Neural cell (in vitro differentiated cells): ENCODE measurements around the gene LRCH2. TPM values are rescaled to one million over a fixed set of nuclear protein-coding genes. Genes with fewer than 3 reads are reported as not detected.

Experiments
- H2AFZ ChIP-seq: fragments of 200-600, 300-800 bp; sonication (generic), shearing (Covaris generic); 2 replicates; pipeline ENCODE4 v1.6.0; 2014; ENCODE audit warnings: low read depth, mild to moderate bottlenecking, antibody characterized with exemption, low read length, moderate library complexity
- H3F3A ChIP-seq: fragments of 200-600 bp; shearing (Covaris generic); 2 replicates; pipeline ENCODE4 v1.6.1; 2016; ENCODE audit warnings: mild to moderate bottlenecking, moderate library complexity, mixed read lengths, antibody characterized with exemption, low read length; ENCODE audit not compliant: insufficient read depth, poor library complexity, severe bottlenecking
- H3K27ac ChIP-seq: fragments of 200-600, 300-800 bp; sonication (generic), shearing (Covaris generic); 2 replicates; pipeline ENCODE4 v1.5.1; 2014; ENCODE audit warnings: mild to moderate bottlenecking, low read length, moderate library complexity
- H3K27me3 ChIP-seq: fragments of 300-800, 200-600 bp; sonication (generic), shearing (Covaris generic); 2 replicates; pipeline ENCODE4 v1.6.0; 2014; ENCODE audit warnings: mild to moderate bottlenecking, low read depth, low read length, moderate library complexity; ENCODE audit not compliant: insufficient read depth
- H3K36me3 ChIP-seq: fragments of 300-800, 200-600 bp; sonication (generic), shearing (Covaris generic); 2 replicates; pipeline ENCODE4 v1.5.1; 2014; ENCODE audit warnings: mild to moderate bottlenecking, antibody characterized with exemption, low read length, moderate library complexity; ENCODE audit not compliant: insufficient read depth
- H3K4me2 ChIP-seq: fragments of 300-800, 200-600 bp; sonication (generic), shearing (Covaris generic); 2 replicates; pipeline ENCODE4 v1.6.0; 2014; ENCODE audit warnings: mild to moderate bottlenecking, low read length
- H3K4me3 ChIP-seq: fragments of 300-800, 200-600 bp; sonication (generic), shearing (Covaris generic); 2 replicates; pipeline ENCODE4 v1.5.1; 2014; ENCODE audit warnings: mild to moderate bottlenecking, low read length, moderate library complexity
- H3K79me2 ChIP-seq: fragments of 200-600 bp; shearing (Covaris generic); replicated peaks from 2 replicates; pipeline ENCODE4 v1.6.0; 2014; ENCODE audit warnings: mild to moderate bottlenecking, low read length, moderate library complexity; ENCODE audit not compliant: insufficient read depth
- H3K9ac ChIP-seq: fragments of 300-800, 200-600 bp; sonication (generic), shearing (Covaris generic); 2 replicates; pipeline ENCODE4 v1.6.1; 2016; ENCODE audit warnings: mild to moderate bottlenecking, low read length, mixed read lengths
- H3K9me2 ChIP-seq: fragments of 200-600 bp; shearing (Covaris generic); 2 replicates; pipeline ENCODE4 v1.6.1; 2016; ENCODE audit warnings: mild to moderate bottlenecking, low read length, mixed read lengths; ENCODE audit not compliant: insufficient read depth
- H3K9me3 ChIP-seq: fragments of 200-600, 300-800 bp; sonication (generic), shearing (Covaris generic); 2 replicates; pipeline ENCODE4 v1.6.1; 2016; ENCODE audit warnings: mild to moderate bottlenecking, mixed run types, low read length, moderate library complexity, mixed read lengths
- H4K20me1 ChIP-seq: fragments of 200-600 bp; shearing (Covaris generic); 2 replicates; pipeline ENCODE4 v1.6.1; 2016; ENCODE audit warnings: mild to moderate bottlenecking, mixed run types; ENCODE audit not compliant: insufficient read depth
- CTCF ChIP-seq: fragments of 450-650 bp; IDR thresholded peaks from 2 replicates; pipeline ENCODE4 v1.5.1; 2014; ENCODE audit warnings: antibody characterized with exemption, mild to moderate bottlenecking, moderate library complexity; ENCODE audit not compliant: poor library complexity, severe bottlenecking
- EP300 ChIP-seq: fragments of 450-650 bp; conservative IDR thresholded peaks from 2 replicates; pipeline ENCODE4 v1.6.1; 2014; ENCODE audit warnings: antibody characterized with exemption, mild to moderate bottlenecking, moderate library complexity; ENCODE audit not compliant: poor library complexity, severe bottlenecking
- EZH2 ChIP-seq: fragments of 200-600, 300-800 bp; shearing (Covaris generic), sonication (generic); IDR thresholded peaks from 2 replicates; pipeline ENCODE4 v1.6.1; 2014; ENCODE audit warnings: antibody characterized with exemption, low read length, borderline replicate concordance, mild to moderate bottlenecking; ENCODE audit not compliant: insufficient read depth, poor library complexity, severe bottlenecking
- MXI1 ChIP-seq: fragments of 450-650 bp; conservative IDR thresholded peaks from 2 replicates; pipeline ENCODE4 v1.6.1; 2014; ENCODE audit warnings: antibody characterized with exemption, mild to moderate bottlenecking; ENCODE audit not compliant: poor library complexity, severe bottlenecking
- POLR2AphosphoS5 ChIP-seq: IDR thresholded peaks from 2 replicates; pipeline ENCODE4 v1.6.1; 2012
- RAD21 ChIP-seq: fragments of 450-650 bp; conservative IDR thresholded peaks from 2 replicates; pipeline ENCODE4 v1.6.1; 2014; ENCODE audit warnings: antibody characterized with exemption, mild to moderate bottlenecking, moderate library complexity
- SMC3 ChIP-seq: fragments of 450-650 bp; conservative IDR thresholded peaks from 2 replicates; pipeline ENCODE4 v1.6.1; 2014; ENCODE audit warnings: antibody characterized with exemption, mild to moderate bottlenecking, moderate library complexity; ENCODE audit not compliant: poor library complexity
- TAF1 ChIP-seq: IDR thresholded peaks from 2 replicates; pipeline ENCODE4 v1.6.1; 2012; ENCODE audit warnings: low read depth
- polyA plus RNA-seq: library from polyadenylated mRNA; depleted of rRNA; stranded (reverse); fragments of >200 nt; gene quantifications from 2 replicates; pipeline ENCODE4 v1.2.3, GENCODE V29; 2014
- TF ChIP-seq, protein P1 (sequence below): IDR thresholded peaks from 2 replicates; pipeline ENCODE4 v1.6.1; 2012; ENCODE audit warnings: borderline replicate concordance

LRCH2 gene
- polyA plus RNA-seq, 1 donor from 2014 or later = 46.6 TPM

DNA sequence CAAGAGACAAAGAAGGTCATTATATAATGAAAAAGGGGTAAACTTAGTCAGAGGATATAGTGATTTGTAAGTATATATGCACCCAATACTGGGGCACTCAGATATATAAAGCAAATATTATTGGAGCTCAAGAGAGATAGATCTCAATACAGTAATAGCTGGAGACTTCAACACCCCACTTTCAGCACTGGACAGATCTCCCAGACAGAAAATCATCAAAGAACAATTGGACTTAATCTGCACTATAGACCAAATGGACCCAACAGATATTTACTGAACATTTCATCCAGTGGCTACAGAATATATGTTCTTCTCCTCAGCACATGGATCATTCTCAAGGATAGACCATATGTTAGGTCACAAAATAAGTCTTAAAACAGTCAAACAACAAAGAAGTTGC is 91.8 kb downstream of the LRCH2 start:
- H4K20me1 ChIP-seq = no peaks in the 10 kb centered on the region
- H3K27me3 ChIP-seq = no peaks in the 10 kb centered on the region
- H3K27ac ChIP-seq = no peak overlapping the region
- H3K9ac ChIP-seq = no peak overlapping the region
- H3K9me2 ChIP-seq = no peaks in the 10 kb centered on the region
- H3K4me2 ChIP-seq = no peak overlapping the region
- no peak for TF ChIP-seq TAF1
- TF ChIP-seq EZH2 = no peak
- TF ChIP-seq RAD21 = no peak
- no peak for TF ChIP-seq MXI1
- no peak for TF ChIP-seq EP300
- TF ChIP-seq CTCF = no peak
- no peak for TF ChIP-seq SMC3
- TF ChIP-seq, protein P1, sequence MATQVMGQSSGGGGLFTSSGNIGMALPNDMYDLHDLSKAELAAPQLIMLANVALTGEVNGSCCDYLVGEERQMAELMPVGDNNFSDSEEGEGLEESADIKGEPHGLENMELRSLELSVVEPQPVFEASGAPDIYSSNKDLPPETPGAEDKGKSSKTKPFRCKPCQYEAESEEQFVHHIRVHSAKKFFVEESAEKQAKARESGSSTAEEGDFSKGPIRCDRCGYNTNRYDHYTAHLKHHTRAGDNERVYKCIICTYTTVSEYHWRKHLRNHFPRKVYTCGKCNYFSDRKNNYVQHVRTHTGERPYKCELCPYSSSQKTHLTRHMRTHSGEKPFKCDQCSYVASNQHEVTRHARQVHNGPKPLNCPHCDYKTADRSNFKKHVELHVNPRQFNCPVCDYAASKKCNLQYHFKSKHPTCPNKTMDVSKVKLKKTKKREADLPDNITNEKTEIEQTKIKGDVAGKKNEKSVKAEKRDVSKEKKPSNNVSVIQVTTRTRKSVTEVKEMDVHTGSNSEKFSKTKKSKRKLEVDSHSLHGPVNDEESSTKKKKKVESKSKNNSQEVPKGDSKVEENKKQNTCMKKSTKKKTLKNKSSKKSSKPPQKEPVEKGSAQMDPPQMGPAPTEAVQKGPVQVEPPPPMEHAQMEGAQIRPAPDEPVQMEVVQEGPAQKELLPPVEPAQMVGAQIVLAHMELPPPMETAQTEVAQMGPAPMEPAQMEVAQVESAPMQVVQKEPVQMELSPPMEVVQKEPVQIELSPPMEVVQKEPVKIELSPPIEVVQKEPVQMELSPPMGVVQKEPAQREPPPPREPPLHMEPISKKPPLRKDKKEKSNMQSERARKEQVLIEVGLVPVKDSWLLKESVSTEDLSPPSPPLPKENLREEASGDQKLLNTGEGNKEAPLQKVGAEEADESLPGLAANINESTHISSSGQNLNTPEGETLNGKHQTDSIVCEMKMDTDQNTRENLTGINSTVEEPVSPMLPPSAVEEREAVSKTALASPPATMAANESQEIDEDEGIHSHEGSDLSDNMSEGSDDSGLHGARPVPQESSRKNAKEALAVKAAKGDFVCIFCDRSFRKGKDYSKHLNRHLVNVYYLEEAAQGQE = no peak
- TF ChIP-seq POLR2AphosphoS5 = no peak
- H3K36me3 ChIP-seq = no peaks in the 10 kb centered on the region
- no peaks in the 10 kb centered on the region for H3F3A ChIP-seq
- H2AFZ ChIP-seq = no peak overlapping the region
- H3K4me3 ChIP-seq = no peak overlapping the region
- H3K9me3 ChIP-seq = no peaks in the 10 kb centered on the region
- no peaks in the 10 kb centered on the region for H3K79me2 ChIP-seq

DNA sequence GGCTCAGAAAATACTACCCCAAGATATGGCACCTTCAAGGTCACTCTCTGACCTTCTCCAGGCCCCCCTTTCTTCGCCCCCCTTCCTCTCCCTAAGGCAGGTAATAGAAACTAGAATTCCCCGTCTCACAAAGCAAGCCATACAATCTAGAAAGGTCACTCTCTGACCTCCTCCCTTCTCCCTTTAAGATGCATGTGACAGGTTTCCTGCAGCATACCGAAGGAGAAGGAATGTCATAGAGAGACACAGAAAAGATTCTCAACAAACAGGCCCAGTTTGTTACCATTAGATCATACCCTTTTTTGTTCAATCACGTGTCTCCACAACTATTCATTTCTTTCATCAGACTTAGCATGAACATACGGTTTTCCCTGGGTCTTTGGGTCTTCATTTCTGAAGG is 95.9 kb downstream of the LRCH2 start:
- TF ChIP-seq SMC3 (no peak), POLR2AphosphoS5 (no peak), RAD21 (no peak), MXI1 (no peak), CTCF (no peak)
- Histone ChIP-seq H3F3A (no peaks in the 10 kb centered on the region), H3K9me2 (no peaks in the 10 kb centered on the region), H4K20me1 (no peaks in the 10 kb centered on the region), H3K4me3 (no peak overlapping the region), H3K27ac (no peak overlapping the region), H3K9ac (no peak overlapping the region), H2AFZ (no peak overlapping the region), H3K27me3 (no peaks in the 10 kb centered on the region), H3K9me3 (no peaks in the 10 kb centered on the region), H3K36me3 (no peaks in the 10 kb centered on the region), H3K79me2 (no peaks in the 10 kb centered on the region), H3K4me2 (no peak overlapping the region)
